HepG2 (cell line): ENCODE data around the gene FTHL17. TPM values are rescaled to one million over a fixed set of nuclear protein-coding genes. Genes with fewer than 3 reads are reported as not detected.

Experiments used
- GATAD2A ChIP-seq: IDR thresholded peaks from 2 replicates; pipeline ENCODE4 v1.6.1; 2016
- GFI1 ChIP-seq: sonication (generic); formaldehyde crosslinking; IDR thresholded peaks from 2 replicates; pipeline ENCODE4 v1.5.0; 2020; ENCODE audit warnings: missing genetic modification reagents, mild to moderate bottlenecking, borderline replicate concordance
- MBD4 ChIP-seq: IDR thresholded peaks from 2 replicates; pipeline ENCODE4 v1.6.1; 2012; ENCODE audit warnings: low read length, inconsistent platforms, borderline replicate concordance
- PITX1 ChIP-seq: sonication (generic); formaldehyde crosslinking; IDR thresholded peaks from 2 replicates; pipeline ENCODE4 v1.5.1; 2020; ENCODE audit warnings: mild to moderate bottlenecking, missing genetic modification reagents
- POLR2AphosphoS5 ChIP-seq: IDR thresholded peaks from 2 replicates; pipeline ENCODE4 v1.6.1; 2012; ENCODE audit warnings: low read depth, low read length
- polyA plus RNA-seq, 8 experiments: library from polyadenylated mRNA; depleted of rRNA in 3 of 8; stranded (reverse) in 7 of 8; unstranded in 1 of 8; fragments of >200 nt; fragmentation: Illumina TruSeq in 4 of 8; extraction: Trizol in 4 of 8; gene quantifications; 2 replicates each; pipeline versions ENCODE4 v1.2.1 to v1.2.3, GENCODE V29; 2011 to 2016; ENCODE audit warnings: low read depth in 4 of 8, missing spikeins in 1 of 8, mixed read lengths in 1 of 8; ENCODE audit not compliant: insufficient read depth in 1 of 8
- total RNA-seq, 5 experiments: library from RNA; depleted of rRNA; stranded (reverse); fragments of >200 nt; fragmentation: Illumina TruSeq; extraction: Trizol; gene quantifications; 2 replicates each; pipeline ENCODE4 v1.2.3, GENCODE V29; 2016; ENCODE audit warnings: low read depth in 1 of 5
- TF ChIP-seq, protein P1 (sequence below), 2 experiments: fragments of 450-650 bp in 1 of 2; sonication (generic) in 1 of 2; formaldehyde crosslinking; IDR thresholded peaks; 2 replicates each; pipeline versions ENCODE4 v1.5.0 to v1.8.0; 2020 to 2022; ENCODE audit warnings: mild to moderate bottlenecking in 1 of 2, missing genetic modification reagents in 1 of 2
- TF ChIP-seq, protein P2 (sequence below): sonication (generic); formaldehyde crosslinking; IDR thresholded peaks from 2 replicates; pipeline ENCODE4 v1.4.0; 2020; ENCODE audit warnings: missing genetic modification reagents
- TF ChIP-seq, protein P3 (sequence below): sonication (generic); formaldehyde crosslinking; IDR thresholded peaks from 2 replicates; pipeline ENCODE4 v1.4.0; 2020; ENCODE audit warnings: missing genetic modification reagents, borderline replicate concordance
- TF ChIP-seq, protein P4 (sequence below): sonication (generic); formaldehyde crosslinking; IDR thresholded peaks from 2 replicates; pipeline ENCODE4 v1.4.0; 2020; ENCODE audit warnings: missing genetic modification reagents

The FTHL17 gene
- total and polyA plus RNA-seq, 2 of the 13 experiments (the other 11 are each of a cell fraction or from before 2014, with no cell fraction given): not detected

DNA sequence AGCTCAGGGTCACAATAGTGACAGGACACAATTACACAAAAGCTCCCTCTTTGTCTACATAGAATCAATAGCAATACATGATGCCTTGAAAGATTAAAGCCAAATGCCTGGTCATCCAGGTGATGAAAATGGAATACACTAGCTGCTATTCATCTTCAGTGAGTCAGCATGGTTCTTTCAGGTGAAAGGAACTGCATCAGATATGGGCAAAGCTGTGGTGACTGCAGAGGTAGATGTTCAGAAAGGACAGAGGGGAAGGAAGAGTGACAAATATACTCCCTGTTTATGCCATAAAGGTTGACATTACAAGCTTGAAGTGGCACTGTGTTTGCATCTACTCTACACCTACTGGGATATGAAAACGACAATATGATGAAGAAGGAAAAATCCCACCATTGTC is 20.0 kb upstream of the FTHL17 start (continued):
- TF ChIP-seq, protein P1, sequence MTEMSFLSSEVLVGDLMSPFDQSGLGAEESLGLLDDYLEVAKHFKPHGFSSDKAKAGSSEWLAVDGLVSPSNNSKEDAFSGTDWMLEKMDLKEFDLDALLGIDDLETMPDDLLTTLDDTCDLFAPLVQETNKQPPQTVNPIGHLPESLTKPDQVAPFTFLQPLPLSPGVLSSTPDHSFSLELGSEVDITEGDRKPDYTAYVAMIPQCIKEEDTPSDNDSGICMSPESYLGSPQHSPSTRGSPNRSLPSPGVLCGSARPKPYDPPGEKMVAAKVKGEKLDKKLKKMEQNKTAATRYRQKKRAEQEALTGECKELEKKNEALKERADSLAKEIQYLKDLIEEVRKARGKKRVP (CRISPR knock-in tag; IDR thresholded peaks at IDR 0.05): no peak
- TF ChIP-seq, protein P2, sequence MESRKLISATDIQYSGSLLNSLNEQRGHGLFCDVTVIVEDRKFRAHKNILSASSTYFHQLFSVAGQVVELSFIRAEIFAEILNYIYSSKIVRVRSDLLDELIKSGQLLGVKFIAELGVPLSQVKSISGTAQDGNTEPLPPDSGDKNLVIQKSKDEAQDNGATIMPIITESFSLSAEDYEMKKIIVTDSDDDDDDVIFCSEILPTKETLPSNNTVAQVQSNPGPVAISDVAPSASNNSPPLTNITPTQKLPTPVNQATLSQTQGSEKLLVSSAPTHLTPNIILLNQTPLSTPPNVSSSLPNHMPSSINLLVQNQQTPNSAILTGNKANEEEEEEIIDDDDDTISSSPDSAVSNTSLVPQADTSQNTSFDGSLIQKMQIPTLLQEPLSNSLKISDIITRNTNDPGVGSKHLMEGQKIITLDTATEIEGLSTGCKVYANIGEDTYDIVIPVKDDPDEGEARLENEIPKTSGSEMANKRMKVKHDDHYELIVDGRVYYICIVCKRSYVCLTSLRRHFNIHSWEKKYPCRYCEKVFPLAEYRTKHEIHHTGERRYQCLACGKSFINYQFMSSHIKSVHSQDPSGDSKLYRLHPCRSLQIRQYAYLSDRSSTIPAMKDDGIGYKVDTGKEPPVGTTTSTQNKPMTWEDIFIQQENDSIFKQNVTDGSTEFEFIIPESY (CRISPR knock-in tag): no peak
- TF ChIP-seq MBD4 (no peak), POLR2AphosphoS5 (no peak), GFI1 (CRISPR knock-in tag) (no peak), PITX1 (CRISPR knock-in tag) (no peak), GATAD2A (CRISPR knock-in tag) (no peak)
- TF ChIP-seq, protein P3, sequence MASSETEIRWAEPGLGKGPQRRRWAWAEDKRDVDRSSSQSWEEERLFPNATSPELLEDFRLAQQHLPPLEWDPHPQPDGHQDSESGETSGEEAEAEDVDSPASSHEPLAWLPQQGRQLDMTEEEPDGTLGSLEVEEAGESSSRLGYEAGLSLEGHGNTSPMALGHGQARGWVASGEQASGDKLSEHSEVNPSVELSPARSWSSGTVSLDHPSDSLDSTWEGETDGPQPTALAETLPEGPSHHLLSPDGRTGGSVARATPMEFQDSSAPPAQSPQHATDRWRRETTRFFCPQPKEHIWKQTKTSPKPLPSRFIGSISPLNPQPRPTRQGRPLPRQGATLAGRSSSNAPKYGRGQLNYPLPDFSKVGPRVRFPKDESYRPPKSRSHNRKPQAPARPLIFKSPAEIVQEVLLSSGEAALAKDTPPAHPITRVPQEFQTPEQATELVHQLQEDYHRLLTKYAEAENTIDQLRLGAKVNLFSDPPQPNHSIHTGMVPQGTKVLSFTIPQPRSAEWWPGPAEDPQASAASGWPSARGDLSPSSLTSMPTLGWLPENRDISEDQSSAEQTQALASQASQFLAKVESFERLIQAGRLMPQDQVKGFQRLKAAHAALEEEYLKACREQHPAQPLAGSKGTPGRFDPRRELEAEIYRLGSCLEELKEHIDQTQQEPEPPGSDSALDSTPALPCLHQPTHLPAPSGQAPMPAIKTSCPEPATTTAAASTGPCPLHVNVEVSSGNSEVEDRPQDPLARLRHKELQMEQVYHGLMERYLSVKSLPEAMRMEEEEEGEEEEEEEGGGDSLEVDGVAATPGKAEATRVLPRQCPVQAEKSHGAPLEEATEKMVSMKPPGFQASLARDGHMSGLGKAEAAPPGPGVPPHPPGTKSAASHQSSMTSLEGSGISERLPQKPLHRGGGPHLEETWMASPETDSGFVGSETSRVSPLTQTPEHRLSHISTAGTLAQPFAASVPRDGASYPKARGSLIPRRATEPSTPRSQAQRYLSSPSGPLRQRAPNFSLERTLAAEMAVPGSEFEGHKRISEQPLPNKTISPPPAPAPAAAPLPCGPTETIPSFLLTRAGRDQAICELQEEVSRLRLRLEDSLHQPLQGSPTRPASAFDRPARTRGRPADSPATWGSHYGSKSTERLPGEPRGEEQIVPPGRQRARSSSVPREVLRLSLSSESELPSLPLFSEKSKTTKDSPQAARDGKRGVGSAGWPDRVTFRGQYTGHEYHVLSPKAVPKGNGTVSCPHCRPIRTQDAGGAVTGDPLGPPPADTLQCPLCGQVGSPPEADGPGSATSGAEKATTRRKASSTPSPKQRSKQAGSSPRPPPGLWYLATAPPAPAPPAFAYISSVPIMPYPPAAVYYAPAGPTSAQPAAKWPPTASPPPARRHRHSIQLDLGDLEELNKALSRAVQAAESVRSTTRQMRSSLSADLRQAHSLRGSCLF (CRISPR knock-in tag): no peak
- TF ChIP-seq, protein P4, sequence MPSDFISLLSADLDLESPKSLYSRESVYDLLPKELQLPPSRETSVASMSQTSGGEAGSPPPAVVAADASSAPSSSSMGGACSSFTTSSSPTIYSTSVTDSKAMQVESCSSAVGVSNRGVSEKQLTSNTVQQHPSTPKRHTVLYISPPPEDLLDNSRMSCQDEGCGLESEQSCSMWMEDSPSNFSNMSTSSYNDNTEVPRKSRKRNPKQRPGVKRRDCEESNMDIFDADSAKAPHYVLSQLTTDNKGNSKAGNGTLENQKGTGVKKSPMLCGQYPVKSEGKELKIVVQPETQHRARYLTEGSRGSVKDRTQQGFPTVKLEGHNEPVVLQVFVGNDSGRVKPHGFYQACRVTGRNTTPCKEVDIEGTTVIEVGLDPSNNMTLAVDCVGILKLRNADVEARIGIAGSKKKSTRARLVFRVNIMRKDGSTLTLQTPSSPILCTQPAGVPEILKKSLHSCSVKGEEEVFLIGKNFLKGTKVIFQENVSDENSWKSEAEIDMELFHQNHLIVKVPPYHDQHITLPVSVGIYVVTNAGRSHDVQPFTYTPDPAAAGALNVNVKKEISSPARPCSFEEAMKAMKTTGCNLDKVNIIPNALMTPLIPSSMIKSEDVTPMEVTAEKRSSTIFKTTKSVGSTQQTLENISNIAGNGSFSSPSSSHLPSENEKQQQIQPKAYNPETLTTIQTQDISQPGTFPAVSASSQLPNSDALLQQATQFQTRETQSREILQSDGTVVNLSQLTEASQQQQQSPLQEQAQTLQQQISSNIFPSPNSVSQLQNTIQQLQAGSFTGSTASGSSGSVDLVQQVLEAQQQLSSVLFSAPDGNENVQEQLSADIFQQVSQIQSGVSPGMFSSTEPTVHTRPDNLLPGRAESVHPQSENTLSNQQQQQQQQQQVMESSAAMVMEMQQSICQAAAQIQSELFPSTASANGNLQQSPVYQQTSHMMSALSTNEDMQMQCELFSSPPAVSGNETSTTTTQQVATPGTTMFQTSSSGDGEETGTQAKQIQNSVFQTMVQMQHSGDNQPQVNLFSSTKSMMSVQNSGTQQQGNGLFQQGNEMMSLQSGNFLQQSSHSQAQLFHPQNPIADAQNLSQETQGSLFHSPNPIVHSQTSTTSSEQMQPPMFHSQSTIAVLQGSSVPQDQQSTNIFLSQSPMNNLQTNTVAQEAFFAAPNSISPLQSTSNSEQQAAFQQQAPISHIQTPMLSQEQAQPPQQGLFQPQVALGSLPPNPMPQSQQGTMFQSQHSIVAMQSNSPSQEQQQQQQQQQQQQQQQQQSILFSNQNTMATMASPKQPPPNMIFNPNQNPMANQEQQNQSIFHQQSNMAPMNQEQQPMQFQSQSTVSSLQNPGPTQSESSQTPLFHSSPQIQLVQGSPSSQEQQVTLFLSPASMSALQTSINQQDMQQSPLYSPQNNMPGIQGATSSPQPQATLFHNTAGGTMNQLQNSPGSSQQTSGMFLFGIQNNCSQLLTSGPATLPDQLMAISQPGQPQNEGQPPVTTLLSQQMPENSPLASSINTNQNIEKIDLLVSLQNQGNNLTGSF (CRISPR knock-in tag): no peak
